Colonic mucosa (tissue), 4 donors: ENCODE results near the gene TNS4. TPM values are rescaled to one million over a fixed set of nuclear protein-coding genes. Genes with fewer than 3 reads are reported as not detected.

Source experiments
- DNase-seq: peaks from one replicate; pipeline ENCODE4 v3.0.0-alpha.2; 2020
- H3K27ac ChIP-seq: fragments of 200-600 bp; one replicate; pipeline ENCODE4 v1.8.0; 2021
- H3K27me3 ChIP-seq: fragments of 200-600 bp; one replicate; pipeline ENCODE4 v1.8.0; 2021
- H3K36me3 ChIP-seq: fragments of 200-600 bp; one replicate; pipeline ENCODE4 v1.8.0; 2021
- H3K4me1 ChIP-seq: fragments of 200-600 bp; one replicate; pipeline ENCODE4 v1.8.0; 2021; ENCODE audit warnings: mild to moderate bottlenecking
- H3K4me3 ChIP-seq: fragments of 200-600 bp; one replicate; pipeline ENCODE4 v1.8.0; 2021
- H3K9ac ChIP-seq, 2 donors: one replicate each; pipeline ENCODE4 v1.7.0; 2013; ENCODE audit warnings: control low read depth in 2 of 2, low read depth in 2 of 2, low read length in 2 of 2
- H3K9me3 ChIP-seq: fragments of 200-600 bp; one replicate; pipeline ENCODE4 v1.8.0; 2021
- CTCF ChIP-seq: fragments of 200-600 bp; IDR thresholded peaks from one replicate; pipeline ENCODE4 v1.8.0; 2022; ENCODE audit warnings: antibody characterized with exemption, mild to moderate bottlenecking
- intact Hi-C: fragments of 100-400 bp; cut with DNase I; formaldehyde crosslinking; loops from one replicate; pipeline ENCODE4 v1.14.1; 2022
- total RNA-seq, 2 donors: library from RNA; stranded (reverse); fragmentation: NEBNext Ultra II Directional in 1 of 2; extraction: Animal tissue kit (Norgen Biotek cat#: 25700) in 1 of 2; gene quantifications; one replicate each; pipeline ENCODE4 v1.2.1, GENCODE V29; 2021
- donor health status: healthy.
- donor health status: DM: no; HTN: no; CAD: no.
- donor health status: DM: no; HTN: no; CAD: no.

Gene TNS4
- total RNA-seq, 2 donors from 2014 or later = 8.8 to 20.4 TPM

- no peak overlapping the region for H3K27ac ChIP-seq
- no peaks in the 10 kb centered on the region for H3K27me3 ChIP-seq
- TF ChIP-seq CTCF = no peak
- peaks cover 6% of the 10 kb centered on the region for H3K4me1 ChIP-seq
- intact Hi-C loops = loop anchor here (2.0 kb wide), 2 partner anchors 93 to 173 kb away; no protein-coding TSS in a partner anchor
- H3K9ac ChIP-seq = no peak overlapping the region
- no peaks in the 10 kb centered on the region for H3K9me3 ChIP-seq
- H3K36me3 ChIP-seq = no peaks in the 10 kb centered on the region
- no peak overlapping the region for H3K4me3 ChIP-seq
- no peak for DNase-seq
Measured at GRCh38 chr17:40533896-40534295, 32.5 kb upstream of the TNS4 start.

DNA sequence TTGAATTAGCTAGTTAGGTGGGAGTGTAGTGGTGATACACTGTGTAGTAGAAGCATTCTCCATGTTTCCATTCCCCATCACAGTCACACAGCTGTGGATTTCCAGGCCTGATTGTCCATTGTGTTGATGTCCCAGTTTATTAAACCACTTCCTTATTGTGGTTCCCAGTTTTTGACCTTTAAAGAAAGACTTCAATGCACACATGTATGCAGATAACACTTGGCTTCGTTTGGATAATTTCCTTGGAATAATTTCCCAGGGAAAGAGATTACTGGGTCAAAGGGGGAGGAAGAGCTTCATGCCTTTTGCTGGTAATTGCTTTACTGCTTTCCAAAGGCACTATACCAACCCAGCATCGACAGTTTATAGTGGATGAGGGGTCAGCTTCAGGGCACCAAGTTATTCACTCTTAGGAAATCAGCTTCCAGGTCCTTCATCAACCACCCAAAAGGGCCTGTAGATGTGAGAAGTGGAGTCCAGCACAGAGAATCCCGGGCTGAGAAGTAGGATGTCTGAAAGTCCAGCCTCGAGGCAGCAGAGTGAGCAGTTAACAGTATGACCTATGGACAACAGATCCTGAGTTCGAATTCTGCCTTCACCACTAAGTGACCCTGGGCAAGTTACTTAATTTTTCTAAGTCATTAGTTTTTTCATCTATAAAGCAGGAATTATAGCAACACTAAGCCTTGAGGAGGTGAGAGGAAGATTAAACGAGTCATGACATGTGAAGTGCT is 31.3 kb upstream of the TNS4 start:
- Histone ChIP-seq H3K36me3 (no peaks in the 10 kb centered on the region), H3K27me3 (no peaks in the 10 kb centered on the region), H3K4me1 (peaks cover 6% of the 10 kb centered on the region), H3K4me3 (no peak overlapping the region), H3K9ac (peak overlapping the region in 1 of 2 donors; percentile 46), H3K9me3 (no peaks in the 10 kb centered on the region), H3K27ac (peak overlapping the region; percentile 45)
- intact Hi-C loops = loop anchor here (2.0 kb wide), 1 partner anchor 172 kb away; no protein-coding TSS in a partner anchor
- no peak for TF ChIP-seq CTCF
- DNase-seq = no peak

DNA sequence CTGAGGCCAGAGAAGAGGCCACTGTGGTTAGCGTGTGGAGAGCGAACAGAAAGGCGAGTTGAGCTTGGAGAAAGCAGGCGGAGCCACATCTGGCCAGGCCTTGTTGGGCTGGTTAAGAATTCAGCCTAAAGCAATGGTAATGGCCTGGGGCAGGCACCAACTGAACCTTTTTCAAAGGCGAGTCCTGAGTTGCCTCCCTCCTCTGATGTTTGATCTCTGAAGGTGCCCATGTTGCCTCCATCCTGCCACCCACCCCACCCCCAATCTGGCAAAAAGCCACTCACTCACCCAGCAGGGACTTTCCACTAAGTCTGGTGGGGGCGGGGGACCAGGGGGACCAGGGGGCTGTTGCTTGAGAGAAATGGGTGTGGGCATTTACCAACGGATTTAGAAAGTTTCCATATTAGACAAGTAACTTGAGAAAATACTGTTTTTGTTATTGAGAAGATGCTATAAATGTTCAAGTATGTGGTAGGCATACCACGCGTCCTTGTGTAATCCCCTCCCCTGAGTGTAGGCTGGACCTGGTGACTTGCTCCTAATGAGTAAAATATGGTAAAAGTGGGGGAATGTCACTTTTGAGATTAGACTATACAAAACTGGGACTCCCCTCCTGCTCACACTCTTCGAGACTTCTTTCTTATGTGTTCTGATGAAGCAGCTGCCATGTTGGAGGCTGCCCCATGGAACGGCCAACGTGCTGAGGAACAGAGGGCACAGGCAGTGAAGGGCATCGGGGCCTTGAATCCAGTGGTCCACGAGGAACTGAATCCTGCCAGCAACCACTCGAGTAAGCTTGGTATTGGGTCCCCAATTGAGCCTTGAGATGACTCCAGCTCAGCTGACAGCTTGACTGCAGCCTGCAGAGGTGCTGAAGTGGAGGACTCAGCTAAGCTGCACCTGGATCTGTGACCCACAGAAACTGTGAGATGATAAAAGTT is 29.9 kb upstream of the TNS4 start:
- no peaks in the 10 kb centered on the region for H3K9me3 ChIP-seq
- no peak overlapping the region for H3K9ac ChIP-seq
- no peak for TF ChIP-seq CTCF
- no peak overlapping the region for H3K4me3 ChIP-seq
- intact Hi-C loops = no loop called here
- H3K27ac ChIP-seq = no peak overlapping the region
- DNase-seq = no peak
- H3K27me3 ChIP-seq = no peaks in the 10 kb centered on the region
- H3K36me3 ChIP-seq = no peaks in the 10 kb centered on the region
- peaks cover 6% of the 10 kb centered on the region for H3K4me1 ChIP-seq

- peaks cover 6% of the 10 kb centered on the region for H3K4me1 ChIP-seq
- intact Hi-C loops = no loop called here
- no peak for TF ChIP-seq CTCF
- DNase-seq = no peak
- H3K4me3 ChIP-seq = no peak overlapping the region
- H3K27ac ChIP-seq = no peak overlapping the region
- H3K27me3 ChIP-seq = no peaks in the 10 kb centered on the region
- H3K9me3 ChIP-seq = no peaks in the 10 kb centered on the region
- H3K9ac ChIP-seq = no peak overlapping the region
- no peaks in the 10 kb centered on the region for H3K36me3 ChIP-seq
Measured at GRCh38 chr17:40530531-40530994, 29.1 kb upstream of the TNS4 start.

GRCh38 chr17:40529991-40530390 is 28.6 kb upstream of the TNS4 start:
- Histone ChIP-seq H3K27me3 (no peaks in the 10 kb centered on the region), H3K9ac (no peak overlapping the region), H3K4me1 (peaks cover 6% of the 10 kb centered on the region), H3K9me3 (no peaks in the 10 kb centered on the region), H3K27ac (no peak overlapping the region), H3K4me3 (no peak overlapping the region), H3K36me3 (no peaks in the 10 kb centered on the region)
- DNase-seq = no peak
- intact Hi-C loops = no loop called here
- no peak for TF ChIP-seq CTCF
